WTC11 (cell line): ENCODE data around the gene SLC31A1. TPM values are rescaled to one million over a fixed set of nuclear protein-coding genes. Genes with fewer than 3 reads are reported as not detected.
"Not testable (repeated sequence)": the region's sequence is repeated elsewhere in the genome, so short reads cannot be mapped to it uniquely, and the experiment has no call there.

Experiments used
- ATAC-seq: fragments of 200-7000 bp; cut with Tn5 transposase; 2 replicates; pipeline ENCODE4 v1.10.0; 2021; ENCODE audit warnings: mild to moderate bottlenecking, moderate library complexity
- CTCF ChIA-PET: fragments of 300-600 bp; sonication (Branson Sonifier 250); formaldehyde crosslinking; loops from one replicate; lab custom pipeline; 2021; ENCODE audit warnings: antibody characterized with exemption; lab: Charles Lee
- POLR2A ChIA-PET: fragments of 350-600 bp; sonication (Branson Sonifier 250); formaldehyde crosslinking; loops from one replicate; lab custom pipeline; 2021; ENCODE audit warnings: antibody characterized with exemption; lab: Charles Lee
- DNase-seq: peaks from one replicate; pipeline ENCODE4 v3.0.0; 2021; ENCODE audit warnings: low spot score
- H3K27ac Mint-ChIP-seq: 2 replicates; pipeline ENCODE4 v1.8.0; 2021; ENCODE audit warnings: mixed read lengths
- H3K27me3 Mint-ChIP-seq: 2 replicates; pipeline ENCODE4 v1.8.0; 2021; ENCODE audit warnings: low read depth, mild to moderate bottlenecking, moderate library complexity, mixed read lengths
- H3K36me3 Mint-ChIP-seq: 2 replicates; pipeline ENCODE4 v1.8.0; 2021; ENCODE audit warnings: mixed read lengths
- H3K4me1 Mint-ChIP-seq: 2 replicates; pipeline ENCODE4 v1.8.0; 2022; ENCODE audit warnings: mixed read lengths
- H3K4me3 Mint-ChIP-seq: 2 replicates; pipeline ENCODE4 v1.8.0; 2021; ENCODE audit warnings: mild to moderate bottlenecking, moderate library complexity, mixed read lengths
- H3K9me3 Mint-ChIP-seq: 2 replicates; pipeline ENCODE4 v1.8.0; 2021; ENCODE audit warnings: mixed read lengths
- CREB1 ChIP-seq: sonication (generic); formaldehyde crosslinking; IDR thresholded peaks from 2 replicates; pipeline ENCODE4 v1.8.0; 2023; ENCODE audit warnings: mild to moderate bottlenecking, missing genetic modification reagents
- EMX1 ChIP-seq: fragments of 250-450 bp; sonication (Bioruptor Pico); IDR thresholded peaks from 2 replicates; pipeline ENCODE4 v1.8.0; 2021; ENCODE audit warnings: mild to moderate bottlenecking
- ETV6 ChIP-seq: sonication (generic); formaldehyde crosslinking; IDR thresholded peaks from 2 replicates; pipeline ENCODE4 v1.8.1; 2022; ENCODE audit warnings: mild to moderate bottlenecking, missing genetic modification reagents
- FOXJ3 ChIP-seq: sonication (generic); formaldehyde crosslinking; IDR thresholded peaks from 2 replicates; pipeline ENCODE4 v1.9.0; 2021; ENCODE audit warnings: missing genetic modification reagents, mild to moderate bottlenecking, borderline replicate concordance
- GRHL2 ChIP-seq: fragments of 250-450 bp; sonication (Bioruptor Pico); IDR thresholded peaks from 2 replicates; pipeline ENCODE4 v1.8.0; 2022; ENCODE audit warnings: mild to moderate bottlenecking, moderate library complexity; ENCODE audit not compliant: insufficient replicate concordance, severe bottlenecking
- GTF2I ChIP-seq: fragments of 250-450 bp; sonication (Bioruptor Pico); conservative IDR thresholded peaks from 2 replicates; pipeline ENCODE4 v1.4.0; 2021; ENCODE audit warnings: mild to moderate bottlenecking
- JUN ChIP-seq: sonication (generic); formaldehyde crosslinking; IDR thresholded peaks from 2 replicates; pipeline ENCODE4 v1.8.0; 2023; ENCODE audit warnings: mild to moderate bottlenecking, missing genetic modification reagents
- KAT7 ChIP-seq: sonication (generic); formaldehyde crosslinking; IDR thresholded peaks from 2 replicates; pipeline ENCODE4 v1.8.1; 2023; ENCODE audit warnings: missing genetic modification reagents, mild to moderate bottlenecking, borderline replicate concordance
- MYBL2 ChIP-seq: sonication (generic); formaldehyde crosslinking; IDR thresholded peaks from 2 replicates; pipeline ENCODE4 v1.8.1; 2023; ENCODE audit warnings: mild to moderate bottlenecking, moderate library complexity, missing genetic modification reagents
- NFATC4 ChIP-seq: fragments of 250-450 bp; sonication (Bioruptor Pico); IDR thresholded peaks from 2 replicates; pipeline ENCODE4 v1.9.0; 2021; ENCODE audit warnings: mild to moderate bottlenecking
- RORB ChIP-seq: fragments of 250-450 bp; sonication (Bioruptor Pico); IDR thresholded peaks from 2 replicates; pipeline ENCODE4 v1.9.0; 2021; ENCODE audit warnings: mild to moderate bottlenecking
- SMAD4 ChIP-seq: sonication (generic); formaldehyde crosslinking; IDR thresholded peaks from 2 replicates; pipeline ENCODE4 v1.8.0; 2022; ENCODE audit warnings: mild to moderate bottlenecking, missing genetic modification reagents
- SOX15 ChIP-seq: fragments of 250-450 bp; sonication (Bioruptor Pico); IDR thresholded peaks from 2 replicates; pipeline ENCODE4 v1.9.0; 2021; ENCODE audit warnings: mild to moderate bottlenecking
- ZBTB21 ChIP-seq: sonication (generic); formaldehyde crosslinking; IDR thresholded peaks from 2 replicates; pipeline ENCODE4 v1.8.1; 2023; ENCODE audit warnings: mild to moderate bottlenecking, missing genetic modification reagents, borderline replicate concordance
- ZNF121 ChIP-seq: sonication (generic); formaldehyde crosslinking; IDR thresholded peaks from 2 replicates; pipeline ENCODE4 v1.8.0; 2023; ENCODE audit warnings: missing genetic modification reagents
- ZNF317 ChIP-seq: sonication (generic); formaldehyde crosslinking; IDR thresholded peaks from 2 replicates; pipeline ENCODE4 v1.8.1; 2023; ENCODE audit warnings: low read depth, mild to moderate bottlenecking, moderate library complexity, missing genetic modification reagents, borderline replicate concordance
- ZNF396 ChIP-seq: fragments of 250-450 bp; sonication (Bioruptor Pico); IDR thresholded peaks from 2 replicates; pipeline ENCODE4 v1.8.0; 2021; ENCODE audit warnings: mild to moderate bottlenecking, moderate library complexity, borderline replicate concordance
- total RNA-seq: library from RNA; stranded (reverse); gene quantifications from 3 replicates; pipeline ENCODE4 v1.2.3, GENCODE V29; 2021
- TF ChIP-seq, protein P1 (sequence below): sonication (generic); formaldehyde crosslinking; IDR thresholded peaks from 2 replicates; pipeline ENCODE4 v1.8.0; 2023; ENCODE audit warnings: missing genetic modification reagents, mild to moderate bottlenecking, borderline replicate concordance
- TF ChIP-seq, protein P2 (sequence below): fragments of 200-600 bp; IDR thresholded peaks from 2 replicates; pipeline ENCODE4 v1.8.0; 2022; ENCODE audit warnings: antibody characterized with exemption
- TF ChIP-seq, protein P3 (sequence below): fragments of 250-450 bp; sonication (Bioruptor Pico); IDR thresholded peaks from 2 replicates; pipeline ENCODE4 v2.1.2; 2022; ENCODE audit warnings: mild to moderate bottlenecking, moderate library complexity
- TF ChIP-seq, protein P4 (sequence below): sonication (generic); formaldehyde crosslinking; IDR thresholded peaks from 2 replicates; pipeline ENCODE4 v1.8.1; 2023; ENCODE audit warnings: mild to moderate bottlenecking, missing genetic modification reagents
- TF ChIP-seq, protein P5 (sequence below): sonication (generic); formaldehyde crosslinking; IDR thresholded peaks from 2 replicates; pipeline ENCODE4 v1.8.1; 2023; ENCODE audit warnings: mild to moderate bottlenecking, missing genetic modification reagents

The SLC31A1 gene
- total RNA-seq, 1 experiment from 2014 or later, result 43.9 TPM

DNA sequence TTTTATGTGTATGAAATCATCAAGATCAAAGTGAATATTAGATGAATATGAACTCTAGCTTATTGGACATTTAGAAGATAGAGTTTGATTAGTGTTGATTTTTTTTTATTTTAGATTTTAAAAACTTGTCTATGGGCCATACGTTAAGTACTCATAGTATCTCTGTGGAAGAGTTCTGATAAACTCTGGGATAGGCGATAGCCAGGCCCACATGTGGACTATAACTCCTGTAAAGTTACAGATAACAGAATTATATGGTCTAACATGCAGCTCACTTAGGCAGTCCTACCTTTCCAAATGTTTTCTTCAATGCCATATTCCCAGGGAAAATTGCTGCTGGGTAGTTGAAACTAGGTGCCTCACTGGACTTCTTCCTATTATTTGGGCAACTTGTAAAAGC is 10.4 kb downstream of the SLC31A1 start:
- CTCF ChIA-PET, result no interaction called here
- DNase-seq (no peak), ATAC-seq (no peak)
- Mint-ChIP-seq H3K36me3 (no peaks in the 10 kb centered on the region), H3K27ac (no peak overlapping the region), H3K9me3 (no peaks in the 10 kb centered on the region), H3K4me1 (no peaks in the 10 kb centered on the region), H3K27me3 (no peaks in the 10 kb centered on the region), H3K4me3 (no peak overlapping the region)
- TF ChIP-seq, protein P1, sequence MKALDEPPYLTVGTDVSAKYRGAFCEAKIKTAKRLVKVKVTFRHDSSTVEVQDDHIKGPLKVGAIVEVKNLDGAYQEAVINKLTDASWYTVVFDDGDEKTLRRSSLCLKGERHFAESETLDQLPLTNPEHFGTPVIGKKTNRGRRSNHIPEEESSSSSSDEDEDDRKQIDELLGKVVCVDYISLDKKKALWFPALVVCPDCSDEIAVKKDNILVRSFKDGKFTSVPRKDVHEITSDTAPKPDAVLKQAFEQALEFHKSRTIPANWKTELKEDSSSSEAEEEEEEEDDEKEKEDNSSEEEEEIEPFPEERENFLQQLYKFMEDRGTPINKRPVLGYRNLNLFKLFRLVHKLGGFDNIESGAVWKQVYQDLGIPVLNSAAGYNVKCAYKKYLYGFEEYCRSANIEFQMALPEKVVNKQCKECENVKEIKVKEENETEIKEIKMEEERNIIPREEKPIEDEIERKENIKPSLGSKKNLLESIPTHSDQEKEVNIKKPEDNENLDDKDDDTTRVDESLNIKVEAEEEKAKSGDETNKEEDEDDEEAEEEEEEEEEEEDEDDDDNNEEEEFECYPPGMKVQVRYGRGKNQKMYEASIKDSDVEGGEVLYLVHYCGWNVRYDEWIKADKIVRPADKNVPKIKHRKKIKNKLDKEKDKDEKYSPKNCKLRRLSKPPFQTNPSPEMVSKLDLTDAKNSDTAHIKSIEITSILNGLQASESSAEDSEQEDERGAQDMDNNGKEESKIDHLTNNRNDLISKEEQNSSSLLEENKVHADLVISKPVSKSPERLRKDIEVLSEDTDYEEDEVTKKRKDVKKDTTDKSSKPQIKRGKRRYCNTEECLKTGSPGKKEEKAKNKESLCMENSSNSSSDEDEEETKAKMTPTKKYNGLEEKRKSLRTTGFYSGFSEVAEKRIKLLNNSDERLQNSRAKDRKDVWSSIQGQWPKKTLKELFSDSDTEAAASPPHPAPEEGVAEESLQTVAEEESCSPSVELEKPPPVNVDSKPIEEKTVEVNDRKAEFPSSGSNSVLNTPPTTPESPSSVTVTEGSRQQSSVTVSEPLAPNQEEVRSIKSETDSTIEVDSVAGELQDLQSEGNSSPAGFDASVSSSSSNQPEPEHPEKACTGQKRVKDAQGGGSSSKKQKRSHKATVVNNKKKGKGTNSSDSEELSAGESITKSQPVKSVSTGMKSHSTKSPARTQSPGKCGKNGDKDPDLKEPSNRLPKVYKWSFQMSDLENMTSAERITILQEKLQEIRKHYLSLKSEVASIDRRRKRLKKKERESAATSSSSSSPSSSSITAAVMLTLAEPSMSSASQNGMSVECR (CRISPR knock-in tag), result no peak
- no peak for TF ChIP-seq SOX15 (CRISPR knock-in tag)
- no peak for TF ChIP-seq ZBTB21 (CRISPR knock-in tag)
- POLR2A ChIA-PET, result interaction anchor here (0.7 kb wide), 1 partner anchor 23 kb away, joined by 4 read pairs; no protein-coding TSS in a partner anchor

DNA sequence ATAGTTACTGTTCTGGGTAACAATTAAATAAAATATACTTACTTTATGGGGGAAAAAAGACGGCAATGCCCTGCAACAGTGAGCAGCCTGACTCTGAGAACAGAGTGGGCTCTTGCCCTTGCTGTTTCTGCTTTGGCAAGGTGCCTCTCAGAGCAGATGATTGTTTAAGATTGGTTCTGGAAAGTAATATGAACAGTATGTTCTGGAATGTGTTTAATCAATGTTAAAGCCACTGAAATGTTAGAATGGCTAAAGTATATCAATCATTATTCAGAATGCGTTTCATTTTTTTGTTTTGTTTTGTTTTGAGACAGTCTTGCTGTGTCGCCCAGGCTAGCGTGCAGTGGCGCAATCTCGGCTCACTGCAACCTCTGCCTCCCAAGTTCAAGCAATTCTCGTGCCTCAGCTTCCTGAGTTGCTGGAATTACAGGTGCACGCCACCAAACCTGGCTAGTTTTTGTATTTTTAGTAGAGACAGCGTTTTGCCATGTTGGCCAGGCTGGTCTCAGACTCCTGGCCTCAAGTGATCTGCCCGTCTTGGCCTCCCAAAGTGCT is 14.4 kb downstream of the SLC31A1 start:
- H3K4me1 Mint-ChIP-seq, CTCF ChIA-PET, H3K27me3 Mint-ChIP-seq, H3K9me3 Mint-ChIP-seq, POLR2A ChIA-PET, H3K4me3 Mint-ChIP-seq, DNase-seq, ATAC-seq, H3K36me3 Mint-ChIP-seq, H3K27ac Mint-ChIP-seq: not testable (repeated sequence)

DNA sequence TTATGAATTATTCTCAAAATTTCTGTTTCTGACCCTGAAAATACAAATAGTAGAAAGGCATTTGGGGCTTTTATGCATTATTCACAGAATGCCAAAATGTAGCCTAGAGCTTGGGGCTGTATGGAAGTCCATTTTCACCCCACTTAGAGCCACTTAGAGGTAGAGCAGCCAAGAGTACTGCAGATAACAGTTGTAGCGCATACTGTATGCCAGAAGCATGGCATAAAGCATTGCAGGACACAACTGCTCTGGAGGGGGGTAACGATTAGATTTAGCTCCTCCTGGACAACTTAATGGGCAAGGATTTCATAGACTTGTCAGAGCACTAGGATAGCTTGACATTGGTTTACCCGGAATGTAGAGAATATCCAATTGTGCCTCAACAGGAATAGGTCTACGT is 15.7 kb downstream of the SLC31A1 start:
- ChIA-PET CTCF (no interaction called here), POLR2A (interaction anchor here (0.5 kb wide), 1 partner anchor 16 kb away, joined by 5 read pairs; the partner anchor contains the start of genes FKBP15 and SLC31A1)
- H3K4me1 Mint-ChIP-seq, result no peaks in the 10 kb centered on the region
- H3K27me3 Mint-ChIP-seq, result no peaks in the 10 kb centered on the region
- no peak for ATAC-seq
- H3K36me3 Mint-ChIP-seq, result no peaks in the 10 kb centered on the region
- no peaks in the 10 kb centered on the region for H3K9me3 Mint-ChIP-seq
- no peak for DNase-seq
- no peak overlapping the region for H3K4me3 Mint-ChIP-seq
- no peak overlapping the region for H3K27ac Mint-ChIP-seq
- TF ChIP-seq ETV6 (CRISPR knock-in tag) (no peak), GRHL2 (CRISPR knock-in tag) (no peak), EMX1 (CRISPR knock-in tag) (no peak), SMAD4 (CRISPR knock-in tag) (no peak), NFATC4 (no peak), FOXJ3 (CRISPR knock-in tag) (no peak), RORB (CRISPR knock-in tag) (no peak), ZNF396 (CRISPR knock-in tag) (no peak), ZNF317 (CRISPR knock-in tag) (no peak), KAT7 (CRISPR knock-in tag) (no peak), ZNF121 (CRISPR knock-in tag) (no peak), GTF2I (CRISPR knock-in tag) (no peak), MYBL2 (no peak), JUN (CRISPR knock-in tag) (no peak), CREB1 (CRISPR knock-in tag) (no peak)
- TF ChIP-seq, protein P2, sequence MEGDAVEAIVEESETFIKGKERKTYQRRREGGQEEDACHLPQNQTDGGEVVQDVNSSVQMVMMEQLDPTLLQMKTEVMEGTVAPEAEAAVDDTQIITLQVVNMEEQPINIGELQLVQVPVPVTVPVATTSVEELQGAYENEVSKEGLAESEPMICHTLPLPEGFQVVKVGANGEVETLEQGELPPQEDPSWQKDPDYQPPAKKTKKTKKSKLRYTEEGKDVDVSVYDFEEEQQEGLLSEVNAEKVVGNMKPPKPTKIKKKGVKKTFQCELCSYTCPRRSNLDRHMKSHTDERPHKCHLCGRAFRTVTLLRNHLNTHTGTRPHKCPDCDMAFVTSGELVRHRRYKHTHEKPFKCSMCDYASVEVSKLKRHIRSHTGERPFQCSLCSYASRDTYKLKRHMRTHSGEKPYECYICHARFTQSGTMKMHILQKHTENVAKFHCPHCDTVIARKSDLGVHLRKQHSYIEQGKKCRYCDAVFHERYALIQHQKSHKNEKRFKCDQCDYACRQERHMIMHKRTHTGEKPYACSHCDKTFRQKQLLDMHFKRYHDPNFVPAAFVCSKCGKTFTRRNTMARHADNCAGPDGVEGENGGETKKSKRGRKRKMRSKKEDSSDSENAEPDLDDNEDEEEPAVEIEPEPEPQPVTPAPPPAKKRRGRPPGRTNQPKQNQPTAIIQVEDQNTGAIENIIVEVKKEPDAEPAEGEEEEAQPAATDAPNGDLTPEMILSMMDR, result no peak
- TF ChIP-seq, protein P3, sequence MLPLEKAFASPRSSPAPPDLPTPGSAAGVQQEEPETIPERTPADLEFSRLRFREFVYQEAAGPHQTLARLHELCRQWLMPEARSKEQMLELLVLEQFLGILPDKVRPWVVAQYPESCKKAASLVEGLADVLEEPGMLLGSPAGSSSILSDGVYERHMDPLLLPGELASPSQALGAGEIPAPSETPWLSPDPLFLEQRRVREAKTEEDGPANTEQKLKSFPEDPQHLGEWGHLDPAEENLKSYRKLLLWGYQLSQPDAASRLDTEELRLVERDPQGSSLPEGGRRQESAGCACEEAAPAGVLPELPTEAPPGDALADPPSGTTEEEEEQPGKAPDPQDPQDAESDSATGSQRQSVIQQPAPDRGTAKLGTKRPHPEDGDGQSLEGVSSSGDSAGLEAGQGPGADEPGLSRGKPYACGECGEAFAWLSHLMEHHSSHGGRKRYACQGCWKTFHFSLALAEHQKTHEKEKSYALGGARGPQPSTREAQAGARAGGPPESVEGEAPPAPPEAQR (CRISPR knock-in tag), result no peak
- TF ChIP-seq, protein P4, sequence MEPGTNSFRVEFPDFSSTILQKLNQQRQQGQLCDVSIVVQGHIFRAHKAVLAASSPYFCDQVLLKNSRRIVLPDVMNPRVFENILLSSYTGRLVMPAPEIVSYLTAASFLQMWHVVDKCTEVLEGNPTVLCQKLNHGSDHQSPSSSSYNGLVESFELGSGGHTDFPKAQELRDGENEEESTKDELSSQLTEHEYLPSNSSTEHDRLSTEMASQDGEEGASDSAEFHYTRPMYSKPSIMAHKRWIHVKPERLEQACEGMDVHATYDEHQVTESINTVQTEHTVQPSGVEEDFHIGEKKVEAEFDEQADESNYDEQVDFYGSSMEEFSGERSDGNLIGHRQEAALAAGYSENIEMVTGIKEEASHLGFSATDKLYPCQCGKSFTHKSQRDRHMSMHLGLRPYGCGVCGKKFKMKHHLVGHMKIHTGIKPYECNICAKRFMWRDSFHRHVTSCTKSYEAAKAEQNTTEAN (CRISPR knock-in tag), result no peak
- TF ChIP-seq, protein P5, sequence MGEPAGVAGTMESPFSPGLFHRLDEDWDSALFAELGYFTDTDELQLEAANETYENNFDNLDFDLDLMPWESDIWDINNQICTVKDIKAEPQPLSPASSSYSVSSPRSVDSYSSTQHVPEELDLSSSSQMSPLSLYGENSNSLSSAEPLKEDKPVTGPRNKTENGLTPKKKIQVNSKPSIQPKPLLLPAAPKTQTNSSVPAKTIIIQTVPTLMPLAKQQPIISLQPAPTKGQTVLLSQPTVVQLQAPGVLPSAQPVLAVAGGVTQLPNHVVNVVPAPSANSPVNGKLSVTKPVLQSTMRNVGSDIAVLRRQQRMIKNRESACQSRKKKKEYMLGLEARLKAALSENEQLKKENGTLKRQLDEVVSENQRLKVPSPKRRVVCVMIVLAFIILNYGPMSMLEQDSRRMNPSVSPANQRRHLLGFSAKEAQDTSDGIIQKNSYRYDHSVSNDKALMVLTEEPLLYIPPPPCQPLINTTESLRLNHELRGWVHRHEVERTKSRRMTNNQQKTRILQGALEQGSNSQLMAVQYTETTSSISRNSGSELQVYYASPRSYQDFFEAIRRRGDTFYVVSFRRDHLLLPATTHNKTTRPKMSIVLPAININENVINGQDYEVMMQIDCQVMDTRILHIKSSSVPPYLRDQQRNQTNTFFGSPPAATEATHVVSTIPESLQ, result no peak
